Thyroid gland (tissue), 4 donors: ENCODE measurements around the gene ITPKB.
"Not testable (repeated sequence)": the region's sequence is repeated elsewhere in the genome, so short reads cannot be mapped to it uniquely, and the experiment has no call there.

Source experiments
- CTCF ChIP-seq, 6 experiments: fragments of 200-600 bp in 3 of 6; fragments of 450-650 bp in 3 of 6; sonication (generic) in 3 of 6; IDR thresholded peaks; one replicate each; pipeline ENCODE4 v1.5.1; 2016 to 2019; ENCODE audit warnings: antibody characterized with exemption in 6 of 6, mild to moderate bottlenecking in 2 of 6, inconsistent platforms in 1 of 6, moderate library complexity in 1 of 6
- POLR2A ChIP-seq, 2 donors: fragments of 450-650 bp; IDR thresholded peaks; one replicate each; pipeline ENCODE4 v1.6.1; 2017; ENCODE audit warnings: antibody characterized with exemption in 2 of 2, mild to moderate bottlenecking in 2 of 2, moderate library complexity in 1 of 2

- TF ChIP-seq CTCF, POLR2A (IDR thresholded peaks at IDR 0.05): not testable (repeated sequence)
These were observed 140.1 kb downstream of the ITPKB start for GRCh38 chr1:226598955-226599354.
